T47D (cell line): ENCODE results near the gene NOM1.
"Not testable (repeated sequence)": the region's sequence is repeated elsewhere in the genome, so short reads cannot be mapped to it uniquely, and the experiment has no call there.

Experiments
- DNase-seq, 2 experiments: peaks; one replicate each; pipeline versions ENCODE4 v3.0.0 to v3.0.0-alpha.2; 2011 to 2012; ENCODE audit warnings: low read depth in 1 of 2, low spot score in 1 of 2
- JUND ChIP-seq: IDR thresholded peaks from 2 replicates; pipeline ENCODE4 v1.6.1; 2012; ENCODE audit warnings: low read depth
- in situ Hi-C: cut with HindIII; loops from 2 replicates; pipeline ENCODE4 v1.10.0; 2016; ENCODE audit warnings: low sequenced_read_pairs, low pct_unique_long_range_greater_than_20kb

The NOM1 gene

DNA sequence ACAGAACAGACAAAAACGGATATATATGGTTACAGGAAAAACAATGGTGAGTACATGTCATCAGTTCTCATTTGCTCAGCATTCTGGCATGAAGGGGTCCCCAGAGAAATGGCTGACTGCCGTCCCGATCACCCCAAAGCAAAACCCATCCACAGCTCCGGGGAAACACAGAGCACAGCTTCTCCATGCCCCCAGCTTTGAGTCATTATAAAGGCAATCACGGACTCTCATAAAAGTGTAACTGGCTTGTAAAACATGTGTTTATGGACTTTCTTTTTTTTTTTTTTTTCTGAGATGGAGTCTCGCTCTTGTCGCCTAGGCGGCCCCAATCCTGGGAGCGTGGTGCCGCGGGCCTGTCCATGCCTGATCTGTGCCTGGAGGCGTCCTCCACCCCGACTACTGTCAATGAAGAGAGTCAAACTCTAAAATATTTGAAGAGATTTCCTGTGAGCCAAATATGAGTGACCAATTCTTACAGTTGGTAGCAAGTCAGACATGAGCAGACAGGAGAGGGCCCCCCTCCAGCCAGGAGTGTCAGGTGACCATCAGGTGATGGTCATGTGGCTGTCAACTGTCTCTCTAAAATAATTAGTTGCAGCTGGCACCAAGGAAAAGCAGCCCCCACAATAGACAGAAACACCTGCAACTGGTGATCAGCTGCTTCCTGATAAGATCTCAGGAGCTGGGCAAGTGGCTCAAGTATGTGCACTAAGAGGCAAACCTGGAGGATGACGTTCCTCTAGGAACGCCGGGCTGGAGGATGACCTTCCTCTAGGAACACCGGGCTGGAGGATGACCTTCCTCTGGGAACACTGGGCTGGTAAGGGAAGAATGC lies 21.7 kb upstream of the NOM1 start:
- no peak for TF ChIP-seq JUND
- DNase-seq, result no peak
- in situ Hi-C loops, result no loop called here

- TF ChIP-seq JUND, result no peak
- DNase-seq, result no peak
- in situ Hi-C loops, result no loop called here
Measured at GRCh38 chr7:156928406-156928747, 21.1 kb upstream of the NOM1 start.

DNA sequence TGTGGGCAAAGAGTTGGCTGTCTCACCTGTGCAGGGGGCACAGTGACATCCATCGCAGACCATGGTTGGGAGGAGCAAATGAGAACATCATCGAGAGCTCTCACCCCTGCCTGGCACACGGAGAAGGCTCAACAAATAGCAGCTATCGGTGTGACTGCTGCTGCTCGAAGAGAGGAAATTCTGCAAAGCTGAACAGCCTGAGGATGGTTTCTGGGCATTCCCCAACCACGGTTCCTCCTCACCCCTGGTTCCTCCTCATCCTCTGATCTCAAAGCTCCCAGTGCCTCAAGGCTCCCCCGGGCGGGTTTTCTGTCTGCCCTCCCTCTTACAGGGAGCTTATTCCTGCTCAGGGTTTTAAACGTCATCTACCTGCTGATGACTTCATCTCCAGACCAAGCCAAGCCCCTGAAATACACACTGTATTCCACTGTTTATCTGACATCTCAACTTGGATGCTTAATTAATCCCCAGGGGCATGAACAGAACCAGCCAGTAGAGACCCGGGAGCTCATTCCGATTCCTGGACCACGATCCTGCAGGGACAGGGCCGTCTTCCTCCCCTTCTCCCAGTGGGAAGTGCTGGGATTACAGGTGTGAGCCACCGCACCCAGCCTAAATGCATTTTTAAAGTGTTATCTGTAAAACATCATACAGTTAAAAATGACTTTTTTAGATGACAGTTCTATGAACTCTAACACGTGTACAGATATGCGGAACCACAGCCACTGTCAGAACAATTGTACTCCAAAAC lies 19.5 kb upstream of the NOM1 start:
- no peak for DNase-seq
- TF ChIP-seq JUND, result no peak

GRCh38 chr7:156932006-156932405 lies 17.5 kb upstream of the NOM1 start:
- DNase-seq, result peak in 1 of 2 experiments; percentile 46
- no peak for TF ChIP-seq JUND
- in situ Hi-C loops, result no loop called here

More for the DNA sequence above, 19.5 kb upstream of the NOM1 start:
- in situ Hi-C loops, result no loop called here

GRCh38 chr7:156935250-156935649 lies 14.3 kb upstream of the NOM1 start:
- in situ Hi-C loops, result no loop called here
- TF ChIP-seq JUND, result no peak
- no peak for DNase-seq

GRCh38 chr7:156936766-156937165 lies 12.7 kb upstream of the NOM1 start:
- DNase-seq, in situ Hi-C loops: not testable (repeated sequence)

DNA sequence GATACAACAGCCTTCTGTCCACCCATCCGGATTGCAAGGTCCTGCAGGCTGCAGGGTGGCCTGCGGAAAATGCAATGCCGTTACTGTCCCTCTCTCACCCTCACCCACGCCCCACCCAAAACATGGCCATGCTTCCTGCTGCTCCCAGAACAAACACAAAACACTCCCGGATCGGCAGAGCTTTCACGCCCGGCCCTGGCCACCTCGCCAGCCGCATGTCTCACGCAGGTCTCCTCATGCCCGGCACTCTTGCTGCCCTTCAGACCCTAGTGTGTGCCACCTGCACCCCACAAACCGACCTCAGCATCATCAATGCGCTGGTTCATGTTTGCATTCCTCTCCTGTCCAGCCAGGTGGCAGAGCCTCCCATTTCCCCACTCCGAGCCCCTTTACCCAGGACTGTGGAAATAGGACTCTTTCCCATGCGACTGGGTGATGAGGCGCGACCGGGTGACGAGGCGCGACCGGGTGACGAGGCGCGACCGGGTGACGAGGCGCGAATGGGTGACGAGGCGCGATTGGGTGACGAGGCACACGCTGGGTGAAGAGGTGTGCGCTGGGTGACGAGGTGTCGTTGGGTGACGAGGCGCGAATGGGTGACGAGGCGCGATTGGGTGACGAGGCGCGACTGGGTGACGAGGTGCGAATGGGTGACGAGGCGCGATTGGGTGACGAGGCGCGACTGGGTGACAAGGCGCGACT lies 8.9 kb upstream of the NOM1 start:
- no peak for TF ChIP-seq JUND
- in situ Hi-C loops, result no loop called here
- DNase-seq, result no peak

GRCh38 chr7:156941393-156942182 lies 7.9 kb upstream of the NOM1 start:
- TF ChIP-seq JUND, result no peak
- DNase-seq, result no peak
- in situ Hi-C loops, result no loop called here

GRCh38 chr7:156942708-156943090 lies 6.8 kb upstream of the NOM1 start:
- in situ Hi-C loops, result no loop called here
- DNase-seq, result no peak
- no peak for TF ChIP-seq JUND

DNA sequence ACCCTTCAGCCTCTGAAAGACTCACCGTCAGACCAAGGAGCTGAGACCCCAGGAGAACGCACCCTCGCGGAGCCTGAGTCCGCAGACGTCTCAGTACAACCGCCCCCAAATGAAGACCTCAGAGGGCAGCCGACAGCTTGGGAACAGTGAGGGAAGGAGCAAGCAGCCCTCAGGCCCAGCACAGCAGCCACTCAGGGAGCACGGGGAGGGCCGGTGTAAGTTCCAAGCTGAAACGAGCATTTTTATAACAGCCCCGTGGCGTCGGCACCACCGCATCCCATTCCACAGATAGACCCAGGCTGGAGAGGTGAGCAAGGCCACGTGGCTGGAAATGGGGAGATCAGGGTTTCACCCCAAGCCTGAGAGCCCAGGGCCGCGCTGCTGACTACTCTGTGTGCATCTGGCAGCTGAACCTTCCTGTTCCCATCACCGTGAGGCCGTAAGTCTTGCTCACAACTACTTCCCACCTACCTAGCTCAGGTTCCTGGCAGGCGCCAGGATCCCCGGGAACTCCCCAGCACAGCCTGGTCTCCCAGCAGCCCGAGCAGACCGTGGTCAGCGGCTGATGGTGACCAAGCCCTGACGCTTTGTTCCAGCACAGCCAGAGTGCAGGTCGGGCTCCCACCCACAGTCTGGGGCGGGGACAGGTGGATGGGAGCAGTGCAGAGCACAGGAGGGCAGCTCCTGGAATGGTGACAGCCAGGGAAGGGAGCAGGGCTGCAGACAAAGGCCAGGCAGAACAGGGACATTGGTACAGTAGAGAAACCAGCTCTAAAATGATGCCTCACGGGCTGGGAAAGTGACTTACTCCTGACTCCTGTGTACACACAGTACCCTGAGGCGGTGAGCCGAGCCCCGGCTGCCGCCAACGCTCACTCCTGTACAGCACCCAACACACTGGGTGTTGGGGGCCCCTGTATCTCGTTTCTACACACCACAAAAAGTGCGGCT lies 6.1 kb upstream of the NOM1 start:
- no peak for TF ChIP-seq JUND
- in situ Hi-C loops, result no loop called here
- DNase-seq, result peak; percentile 26 to 30

- in situ Hi-C loops, result no loop called here
- no peak for TF ChIP-seq JUND
- DNase-seq, result no peak
Measured at GRCh38 chr7:156944876-156945275, 4.6 kb upstream of the NOM1 start.
